GM12878 (cell line): ENCODE data around the gene RAB10. TPM values are rescaled to one million over a fixed set of nuclear protein-coding genes. Genes with fewer than 3 reads are reported as not detected.

Source experiments
- ATAC-seq: fragments of 200-7000 bp; cut with Tn5 transposase; 3 replicates; pipeline ENCODE4 v1.9.1; 2020; ENCODE audit warnings: mild to moderate bottlenecking, moderate library complexity
- Bru-seq: library from RNA; stranded (reverse); fragments of 400-500 nt; gene quantifications from one replicate; lab custom pipeline; 2021; lab: Mats Ljungman, UMichigan
- BruChase-seq, 2 experiments: library from RNA; stranded (reverse); fragments of 400-500 nt; gene quantifications; one replicate each; lab custom pipeline; 2021; lab: Mats Ljungman, UMichigan
- BruUV-seq: library from RNA; stranded (reverse); fragments of 400-500 nt; replicated peaks from 2 replicates; lab custom pipeline; 2021; lab: Mats Ljungman, UMichigan
- CTCF ChIA-PET: fragments of 300-600 bp; sonication (Branson Sonifier 250); formaldehyde crosslinking; extraction: SDS; loops from one replicate; lab custom pipeline; 2021; ENCODE audit warnings: inconsistent platforms; lab: Yijun Ruan, JAX
- POLR2A ChIA-PET: fragments of 350-600 bp; formaldehyde crosslinking; extraction: SDS; loops from one replicate; lab custom pipeline; 2021; ENCODE audit warnings: inconsistent platforms; lab: Charles Lee
- RAD21 ChIA-PET: fragments of 300-600 bp; sonication (Branson Sonifier 250); formaldehyde crosslinking; loops from one replicate; lab custom pipeline; 2023; ENCODE audit warnings: antibody characterized with exemption; ENCODE audit not compliant: unreplicated experiment; lab: Charles Lee
- SMC1A ChIA-PET: fragments of 300-600 bp; sonication (Branson Sonifier 250); formaldehyde crosslinking; loops from one replicate; lab custom pipeline; 2023; ENCODE audit not compliant: unreplicated experiment, uncharacterized antibody; lab: Charles Lee
- DNase-seq: peaks from one replicate; pipeline ENCODE4 v3.0.0-alpha.2; 2011; ENCODE audit warnings: low read depth, low spot score
- FAIRE-seq: peaks from 3 replicates; lab custom pipeline; 2011; peaks lifted over from hg19 to GRCh38; lab: Jason Lieb, UNC
- H2AFZ ChIP-seq: 2 replicates; pipeline ENCODE4 v1.6.0; 2011; ENCODE audit warnings: low read depth, low read length, control low read depth; ENCODE audit not compliant: control insufficient read depth
- H3K27ac ChIP-seq: 2 replicates; pipeline ENCODE4 v1.5.1; 2011; ENCODE audit warnings: control low read depth; ENCODE audit not compliant: control insufficient read depth, insufficient read depth
- H3K27me3 ChIP-seq, 2 experiments: replicated peaks in 1 of 2; 2 replicates each; pipeline versions ENCODE4 v1.6.0 to v1.6.1; 2011; ENCODE audit warnings: low read length in 1 of 2; ENCODE audit not compliant: control insufficient read depth in 2 of 2, insufficient read depth in 2 of 2
- H3K36me3 ChIP-seq, 2 experiments: 2 replicates each; pipeline ENCODE4 v1.5.1; 2011; ENCODE audit warnings: low read length in 1 of 2; ENCODE audit not compliant: control insufficient read depth in 2 of 2, insufficient read depth in 2 of 2
- H3K4me1 ChIP-seq: 2 replicates; pipeline ENCODE4 v1.6.1; 2011; ENCODE audit warnings: mild to moderate bottlenecking, low read length, moderate library complexity, mixed read lengths; ENCODE audit not compliant: control insufficient read depth, insufficient read depth
- H3K4me2 ChIP-seq: 2 replicates; pipeline ENCODE4 v1.6.0; 2011; ENCODE audit warnings: control low read depth; ENCODE audit not compliant: control insufficient read depth, insufficient read depth
- H3K4me3 ChIP-seq: fragments of 200-600 bp; sonication (generic); 2 replicates; pipeline ENCODE4 v1.5.1; 2016
- H3K79me2 ChIP-seq: 2 replicates; pipeline ENCODE4 v1.6.0; 2011; ENCODE audit warnings: low read length; ENCODE audit not compliant: control insufficient read depth, insufficient read depth
- H3K9ac ChIP-seq: 2 replicates; pipeline ENCODE4 v1.8.0; 2011; ENCODE audit warnings: low read length, control low read depth, mixed read lengths; ENCODE audit not compliant: control insufficient read depth, insufficient read depth
- H3K9me3 ChIP-seq: replicated peaks from 3 replicates; pipeline ENCODE4 v1.5.1; 2011; ENCODE audit warnings: mild to moderate bottlenecking, low read length; ENCODE audit not compliant: control insufficient read depth, insufficient read depth
- H4K20me1 ChIP-seq: 2 replicates; pipeline ENCODE4 v1.6.0; 2011; ENCODE audit not compliant: control insufficient read depth, insufficient read depth
- CHD1 ChIP-seq: IDR thresholded peaks from 2 replicates; pipeline ENCODE4 v1.6.1; 2012; ENCODE audit warnings: low read depth, low read length, improper control_type of control experiment
- CUX1 ChIP-seq: IDR thresholded peaks from 2 replicates; pipeline ENCODE4 v1.6.1; 2012; ENCODE audit warnings: improper control_type of control experiment, low read depth, low read length; ENCODE audit not compliant: insufficient replicate concordance
- EGR1 ChIP-seq, 2 experiments: IDR thresholded peaks; 1 replicate in 1 of 2; 2 replicates in 1 of 2; pipeline ENCODE4 v1.6.1; 2011 to 2012; ENCODE audit warnings: low read depth in 2 of 2, low read length in 2 of 2, borderline replicate concordance in 1 of 2, mild to moderate bottlenecking in 1 of 2, moderate library complexity in 1 of 2
- POLR2AphosphoS5 ChIP-seq: IDR thresholded peaks from 2 replicates; pipeline ENCODE4 v1.6.1; 2011; ENCODE audit warnings: mild to moderate bottlenecking, low read length, inconsistent platforms
- WGBS: methylation state at CpG from one replicate; pipeline ENCODE4 v1.1.6; 2016; ENCODE audit warnings: low lambda C conversion rate; ENCODE audit not compliant: insufficient replicate concordance, insufficient coverage; ENCODE audit errors: missing lambda C conversion rate; 5-methylcytosine and 5-hydroxymethylcytosine counted together
- in situ Hi-C: fragments of 300-500 bp; cut with MboI; formaldehyde crosslinking; loops from 9 replicates; pipeline ENCODE4 v1.14.3; 2018; ENCODE audit warnings: mixed read lengths
- intact Hi-C: fragments of 100-400 bp; cut with micrococcal nuclease; formaldehyde crosslinking; loops from one replicate; pipeline ENCODE4 v1.14.2; 2022; ENCODE audit not compliant: unreplicated experiment
- long read RNA-seq, 2 experiments: library from polyadenylated mRNA; unstranded; transcript quantifications; one replicate each; pipeline ENCODE4 v2.0.0, GENCODE V29; 2019 to 2020
- polyA minus RNA-seq, 3 experiments: library from RNA; depleted of rRNA, polyadenylated mRNA; stranded (reverse); fragments of >200 nt; gene quantifications; 2 replicates each; pipeline ENCODE4 v1.2.3, GENCODE V29; 2011
- polyA plus RNA-seq, 11 experiments: library from polyadenylated mRNA; depleted of rRNA in 4 of 11; unstranded in 6 of 11; stranded (reverse) in 5 of 11; fragments of >200 nt; fragmentation: Nextera tagmentation in 4 of 11; fragmentation: Illumina TruSeq in 1 of 11; extraction: Ambion mirVana in 4 of 11; extraction: Trizol in 1 of 11; gene quantifications; 1 replicate in 1 of 11; 2 replicates in 10 of 11; pipeline versions ENCODE4 v1.2.1 to v1.2.3, GENCODE V29; 2011 to 2016; ENCODE audit warnings: inconsistent platforms in 2 of 11, missing spikeins in 2 of 11, low read depth in 1 of 11
- total RNA-seq, 4 experiments: library from RNA; depleted of rRNA in 3 of 4; stranded (reverse); fragments of >200 nt in 3 of 4; fragmentation: Illumina TruSeq in 1 of 4; extraction: Trizol in 1 of 4; gene quantifications; 2 replicates each; pipeline versions ENCODE4 v1.2.1 to v1.2.3, GENCODE V29; 2013 to 2021
- TF ChIP-seq, protein P1 (sequence below), 3 experiments: IDR thresholded peaks in 2 of 3; conservative IDR thresholded peaks in 1 of 3; 2 replicates each; pipeline ENCODE4 v1.5.1; 2011; ENCODE audit warnings: low read depth in 3 of 3, low read length in 3 of 3, mild to moderate bottlenecking in 3 of 3, control low read depth in 2 of 3, moderate library complexity in 2 of 3, inconsistent platforms in 1 of 3, mixed read lengths in 1 of 3; ENCODE audit not compliant: control insufficient read depth in 2 of 3, insufficient read depth in 1 of 3; ENCODE audit errors: extremely low read depth in 1 of 3
- TF ChIP-seq, protein P2 (sequence below): fragments of 450-650 bp; IDR thresholded peaks from 2 replicates; pipeline ENCODE4 v1.6.1; 2017; ENCODE audit warnings: mild to moderate bottlenecking

RAB10 gene
- 96.9 and 119 TPM in 2 replicates for total RNA-seq (2013; cell fraction: nucleolus; rRNA removed)
- 42.5 and 45.1 TPM in 2 replicates for total RNA-seq (2014; rRNA removed)
- 70.1 and 71.1 TPM in 2 replicates for total RNA-seq (2014; rRNA removed; fragmentation: Illumina TruSeq; extraction: Trizol)
- total RNA-seq (2021): 87.5 and 88.9 TPM in 2 replicates
- polyA plus RNA-seq (2011; ENCODE audit: low read depth): 17.1 TPM
- 108 and 190 TPM in 2 replicates for polyA plus RNA-seq (2011; rRNA removed)
- 42.2 and 49.8 TPM in 2 replicates for polyA plus RNA-seq (2011; cell fraction: cytosol; rRNA removed)
- 28.6 and 41.9 TPM in 2 replicates for polyA plus RNA-seq (2011; cell fraction: nucleus; rRNA removed)
- 31.0 and 49.6 TPM in 2 replicates for polyA plus RNA-seq (2012)
- polyA plus RNA-seq (2014; fragmentation: Illumina TruSeq; extraction: Trizol): 84.0 and 138 TPM in 2 replicates
- polyA plus RNA-seq (2014; fragmentation: Nextera tagmentation; extraction: Ambion mirVana): 10 to 100 TPM; 13.3 to 24.8 TPM
- polyA plus RNA-seq (2014; rRNA removed): 44.2 and 79.9 TPM in 2 replicates
- 100 to 1,000 TPM; 108 to 109 TPM for polyA plus RNA-seq (2016; fragmentation: Nextera tagmentation; extraction: Ambion mirVana)
- 43.9 and 62.6 TPM in 2 replicates for polyA minus RNA-seq (2011; rRNA and poly(A)+ RNA removed)
- 34.2 and 46.3 TPM in 2 replicates for polyA minus RNA-seq (2011; cell fraction: cytosol; rRNA and poly(A)+ RNA removed)
- polyA minus RNA-seq (2011; cell fraction: nucleus; rRNA and poly(A)+ RNA removed): 22.2 and 40.9 TPM in 2 replicates
- percentile 87 among the genes with signal in this experiment for Bru-seq, nascent RNA
- percentile 93 among the genes with signal in this experiment for BruChase-seq, experiment 1, labeled RNA remaining after a 6-hour chase
- percentile 91 among the genes with signal in this experiment for BruChase-seq, experiment 2, labeled RNA remaining after a 2-hour chase
- long read RNA-seq, experiment 1, transcript RAB10-201 (6 exons, 3,535 nt): major isoform, 76 of 81 reads
- long read RNA-seq, experiment 1, partial matches to known transcripts: 1 of 81 reads
- long read RNA-seq, experiment 1, other reads (novel, unspliced or antisense): 4 of 81 reads
- long read RNA-seq, experiment 2, transcript RAB10-201 (6 exons, 3,535 nt): major isoform, 60 of 95 reads
- long read RNA-seq, experiment 2, partial matches to known transcripts: 26 of 95 reads
- long read RNA-seq, experiment 2, other reads (novel, unspliced or antisense): 9 of 95 reads

DNA sequence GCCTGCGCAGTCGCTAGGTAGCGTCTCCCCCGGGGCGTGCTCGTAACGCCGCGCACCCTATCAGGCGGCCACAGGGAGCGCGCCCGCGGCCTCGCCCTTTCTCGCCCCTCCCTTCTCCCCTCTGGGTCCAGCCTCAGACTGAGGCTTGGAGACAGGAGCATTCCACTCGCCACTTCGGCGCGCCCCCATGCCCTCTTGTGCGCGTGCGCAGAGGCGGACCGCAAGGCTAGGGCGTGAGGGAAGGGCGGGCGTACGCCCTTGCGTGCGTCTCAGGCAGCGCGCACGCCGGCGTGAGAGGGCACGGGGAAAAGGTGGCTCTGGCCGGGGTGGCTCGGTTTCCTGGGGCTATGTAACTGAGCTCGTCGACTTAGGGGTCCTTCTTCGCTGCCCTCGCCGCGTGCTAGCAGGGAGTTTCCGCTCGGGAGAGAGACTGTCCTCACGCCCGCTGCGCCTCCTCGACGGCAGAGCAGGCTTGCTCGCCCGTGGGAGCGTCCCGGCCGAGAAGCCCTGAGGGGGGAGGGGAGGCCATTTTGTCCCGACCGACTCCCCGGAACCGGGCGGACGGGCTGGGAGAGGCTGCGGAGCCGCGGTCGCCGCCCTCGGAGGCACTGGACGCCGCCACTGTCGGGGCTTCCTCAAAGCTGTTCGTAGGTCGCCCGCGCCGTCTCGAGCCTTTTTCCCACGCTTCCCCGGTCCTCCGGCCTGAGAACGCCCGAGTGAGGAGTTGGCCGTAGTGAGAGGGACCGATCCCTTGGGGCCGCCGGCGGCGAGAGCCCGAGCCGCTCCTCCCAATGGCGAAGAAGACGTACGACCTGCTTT lies at the start of gene RAB10:
Gene RAB10 (plus strand): TSS at position 267 of the 819 bp plus-strand sequence. CDS start 525 bp downstream, at position 792.
- peak within 1 kb of the TSS; percentile 90 for H3K9ac ChIP-seq
- ATAC-seq (peak; percentile 89), FAIRE-seq (peak; percentile 99), DNase-seq (peak; percentile 98)
- in situ Hi-C loops (no loop called here), intact Hi-C loops (no loop called here)
- H3K27me3 ChIP-seq: no peaks in the 10 kb centered on the region
- peaks cover 49% of the 10 kb centered on the region for H3K79me2 ChIP-seq
- ChIA-PET RAD21 (interaction anchor here (0.9 to 2.0 kb wide), 7 partner anchors 9 to 1448 kb away, joined by 3 to 6 read pairs (median 5); no protein-coding TSS in a partner anchor), CTCF (interaction anchor here (0.6 to 2.0 kb wide), 8 partner anchors 36 to 281 kb away, joined by 3 to 10 read pairs (median 4); no protein-coding TSS in a partner anchor), SMC1A (interaction anchor here (0.8 to 2.7 kb wide), 10 partner anchors 12 to 180 kb away, joined by 3 to 11 read pairs (median 5); no protein-coding TSS in a partner anchor), POLR2A (interaction anchor here (0.5 to 2.8 kb wide), 12 partner anchors 7 to 313 kb away, joined by 3 to 11 read pairs (median 6); partner anchors contain the start of genes ADGRF3, HADHA, HADHB and SELENOI)
- no peaks in the 10 kb centered on the region; a peak in 1 of 4 replicates for H3K36me3 ChIP-seq
- H3K4me3 ChIP-seq: peak within 1 kb of the TSS; percentile 98
- peak within 1 kb of the TSS; percentile 89 for H2AFZ ChIP-seq
- no peaks in the 10 kb centered on the region for H3K9me3 ChIP-seq
- peaks cover 3% of the 10 kb centered on the region; the same call in 1 of the 2 replicates for H3K4me1 ChIP-seq
- under 1% methylated on average over 89 of the region's 94 CpGs for WGBS
- peak within 1 kb of the TSS; percentile 95 for H3K27ac ChIP-seq
- H3K4me2 ChIP-seq: peak within 1 kb of the TSS; percentile 68
- TSS peak; percentile 87 for BruUV-seq
- H4K20me1 ChIP-seq: peaks cover 7% of the 10 kb centered on the region; the same call in 1 of the 2 replicates
- TF ChIP-seq, protein P1, sequence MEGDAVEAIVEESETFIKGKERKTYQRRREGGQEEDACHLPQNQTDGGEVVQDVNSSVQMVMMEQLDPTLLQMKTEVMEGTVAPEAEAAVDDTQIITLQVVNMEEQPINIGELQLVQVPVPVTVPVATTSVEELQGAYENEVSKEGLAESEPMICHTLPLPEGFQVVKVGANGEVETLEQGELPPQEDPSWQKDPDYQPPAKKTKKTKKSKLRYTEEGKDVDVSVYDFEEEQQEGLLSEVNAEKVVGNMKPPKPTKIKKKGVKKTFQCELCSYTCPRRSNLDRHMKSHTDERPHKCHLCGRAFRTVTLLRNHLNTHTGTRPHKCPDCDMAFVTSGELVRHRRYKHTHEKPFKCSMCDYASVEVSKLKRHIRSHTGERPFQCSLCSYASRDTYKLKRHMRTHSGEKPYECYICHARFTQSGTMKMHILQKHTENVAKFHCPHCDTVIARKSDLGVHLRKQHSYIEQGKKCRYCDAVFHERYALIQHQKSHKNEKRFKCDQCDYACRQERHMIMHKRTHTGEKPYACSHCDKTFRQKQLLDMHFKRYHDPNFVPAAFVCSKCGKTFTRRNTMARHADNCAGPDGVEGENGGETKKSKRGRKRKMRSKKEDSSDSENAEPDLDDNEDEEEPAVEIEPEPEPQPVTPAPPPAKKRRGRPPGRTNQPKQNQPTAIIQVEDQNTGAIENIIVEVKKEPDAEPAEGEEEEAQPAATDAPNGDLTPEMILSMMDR (IDR thresholded peaks at IDR 0.05 in 2 of 3, conservative IDR thresholded peaks at IDR 0.05 in 1 of 3; ENCODE audit: control insufficient read depth in 2 of 3, extremely low read depth in 1 of 3, insufficient read depth in 1 of 3, low read depth in 3 of 3, low read length in 3 of 3): no peak
- TF ChIP-seq POLR2AphosphoS5 (peak; percentile 93), CHD1 (no peak), CUX1 (no peak), EGR1 (IDR thresholded peaks at IDR 0.05; ENCODE audit: borderline replicate concordance in 1 of 2, low read depth in 2 of 2, low read length in 2 of 2) (peak; percentile 33 to 99; a peak in 1 of 3 replicates)
- TF ChIP-seq, protein P2, sequence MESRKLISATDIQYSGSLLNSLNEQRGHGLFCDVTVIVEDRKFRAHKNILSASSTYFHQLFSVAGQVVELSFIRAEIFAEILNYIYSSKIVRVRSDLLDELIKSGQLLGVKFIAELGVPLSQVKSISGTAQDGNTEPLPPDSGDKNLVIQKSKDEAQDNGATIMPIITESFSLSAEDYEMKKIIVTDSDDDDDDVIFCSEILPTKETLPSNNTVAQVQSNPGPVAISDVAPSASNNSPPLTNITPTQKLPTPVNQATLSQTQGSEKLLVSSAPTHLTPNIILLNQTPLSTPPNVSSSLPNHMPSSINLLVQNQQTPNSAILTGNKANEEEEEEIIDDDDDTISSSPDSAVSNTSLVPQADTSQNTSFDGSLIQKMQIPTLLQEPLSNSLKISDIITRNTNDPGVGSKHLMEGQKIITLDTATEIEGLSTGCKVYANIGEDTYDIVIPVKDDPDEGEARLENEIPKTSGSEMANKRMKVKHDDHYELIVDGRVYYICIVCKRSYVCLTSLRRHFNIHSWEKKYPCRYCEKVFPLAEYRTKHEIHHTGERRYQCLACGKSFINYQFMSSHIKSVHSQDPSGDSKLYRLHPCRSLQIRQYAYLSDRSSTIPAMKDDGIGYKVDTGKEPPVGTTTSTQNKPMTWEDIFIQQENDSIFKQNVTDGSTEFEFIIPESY: no peak
